GM06990 (cell line): ENCODE measurements around the gene AATK.

Experiments
- DNase-seq: peaks from one replicate; pipeline ENCODE4 v3.0.0-alpha.2; 2011; ENCODE audit not compliant: insufficient read length; ENCODE audit errors: extremely low read depth
- H3K27me3 ChIP-seq: replicated peaks from 2 replicates; pipeline ENCODE4 v1.6.0; 2011; ENCODE audit warnings: low read length; ENCODE audit not compliant: control insufficient read depth, insufficient read depth
- H3K36me3 ChIP-seq: 2 replicates; pipeline ENCODE4 v1.5.1; 2011; ENCODE audit warnings: low read length; ENCODE audit not compliant: control insufficient read depth, insufficient read depth
- H3K4me3 ChIP-seq: replicated peaks from 2 replicates; pipeline ENCODE4 v1.5.1; 2011; ENCODE audit warnings: low read depth, mild to moderate bottlenecking, control low read depth, low read length
- CTCF ChIP-seq: IDR thresholded peaks from 2 replicates; pipeline ENCODE4 v1.5.1; 2011; ENCODE audit warnings: low read length, control low read depth, mild to moderate bottlenecking, inconsistent platforms; ENCODE audit not compliant: insufficient read depth, poor library complexity, severe bottlenecking

The AATK gene

GRCh38 chr17:81125573-81126081 is 40.4 kb downstream of the AATK start:
- no peak for TF ChIP-seq CTCF
- DNase-seq: no peak

GRCh38 chr17:81124377-81124776 is 41.6 kb downstream of the AATK start:
- H3K27me3 ChIP-seq: no peaks in the 10 kb centered on the region
- no peak for DNase-seq
- TF ChIP-seq CTCF: no peak
- H3K4me3 ChIP-seq: no peak overlapping the region
- no peaks in the 10 kb centered on the region for H3K36me3 ChIP-seq

More at GRCh38 chr17:81125573-81126081, 40.4 kb downstream of the AATK start:
- Histone ChIP-seq H3K27me3 (no peaks in the 10 kb centered on the region), H3K36me3 (no peaks in the 10 kb centered on the region), H3K4me3 (no peak overlapping the region)

GRCh38 chr17:81123052-81124048 is 42.7 kb downstream of the AATK start:
- Histone ChIP-seq H3K36me3 (no peaks in the 10 kb centered on the region), H3K27me3 (no peaks in the 10 kb centered on the region), H3K4me3 (no peak overlapping the region)
- no peak for DNase-seq
- TF ChIP-seq CTCF: no peak

GRCh38 chr17:81121841-81122733 is 43.9 kb downstream of the AATK start:
- no peaks in the 10 kb centered on the region for H3K27me3 ChIP-seq
- no peaks in the 10 kb centered on the region for H3K36me3 ChIP-seq
- DNase-seq: no peak
- no peak overlapping the region for H3K4me3 ChIP-seq
- no peak for TF ChIP-seq CTCF

GRCh38 chr17:81120695-81121621 is 45.1 kb downstream of the AATK start:
- TF ChIP-seq CTCF: no peak
- H3K27me3 ChIP-seq: no peaks in the 10 kb centered on the region; the same call in 1 of the 2 replicates

More at GRCh38 chr17:81120695-81121621, 45.1 kb downstream of the AATK start:
- H3K36me3 ChIP-seq: no peaks in the 10 kb centered on the region
- DNase-seq: no peak
- no peak overlapping the region for H3K4me3 ChIP-seq
